Dendritic cell treated with granulocyte-macrophage colony-stimulating factor and Interleukin-4, amounts not matched to agents 40 ng/mL and 50 ng/mL, for 4 days (primary cell): ENCODE measurements around the gene LAMB2.

Experiments used
- H3K27ac Mint-ChIP-seq: one replicate; pipeline ENCODE4 v1.8.0; 2022; ENCODE audit warnings: mild to moderate bottlenecking, mixed read lengths
- H3K27me3 Mint-ChIP-seq: one replicate; pipeline ENCODE4 v1.8.0; 2022; ENCODE audit warnings: mild to moderate bottlenecking, mixed read lengths
- H3K36me3 Mint-ChIP-seq: one replicate; pipeline ENCODE4 v1.8.0; 2022; ENCODE audit warnings: low read depth, mixed read lengths
- H3K4me1 Mint-ChIP-seq: one replicate; pipeline ENCODE4 v1.8.0; 2022; ENCODE audit warnings: low read depth, mixed read lengths
- H3K4me3 Mint-ChIP-seq: one replicate; pipeline ENCODE4 v1.8.0; 2022; ENCODE audit warnings: mild to moderate bottlenecking, moderate library complexity, mixed read lengths
- H3K9me3 Mint-ChIP-seq: one replicate; pipeline ENCODE4 v1.8.0; 2022; ENCODE audit warnings: mixed read lengths
- intact Hi-C: fragments of 100-400 bp; cut with micrococcal nuclease; formaldehyde crosslinking; loops from one replicate; pipeline ENCODE4 v1.15.0; 2022

The LAMB2 gene

GRCh38 chr3:49121132-49121736, 11.6 kb downstream of the LAMB2 start:
- Mint-ChIP-seq H3K27ac (peak overlapping the region; percentile 82), H3K36me3 (peaks cover 83% of the 10 kb centered on the region), H3K9me3 (no peaks in the 10 kb centered on the region), H3K4me3 (peak overlapping the region; percentile 80), H3K4me1 (peaks cover 28% of the 10 kb centered on the region), H3K27me3 (no peaks in the 10 kb centered on the region)
- intact Hi-C loops, result no loop called here

- intact Hi-C loops, result loop anchor here (1.0 kb wide), 2 partner anchors 16 to 26 kb away; partner anchors contain the start of genes QARS1 and QRICH1
- Mint-ChIP-seq H3K36me3 (peaks cover 83% of the 10 kb centered on the region), H3K9me3 (no peaks in the 10 kb centered on the region), H3K4me1 (peaks cover 28% of the 10 kb centered on the region), H3K27ac (peak within 1 kb of the TSS; percentile 82), H3K27me3 (no peaks in the 10 kb centered on the region), H3K4me3 (peak within 1 kb of the TSS; percentile 80)
Observed at GRCh38 chr3:49120438-49121131, 12.3 kb downstream of the LAMB2 start, which contains the start of gene USP19. TSS of gene USP19 (minus strand) at chr3:49120823. CDS start at chr3:49119145, 1,678 bp downstream.

DNA sequence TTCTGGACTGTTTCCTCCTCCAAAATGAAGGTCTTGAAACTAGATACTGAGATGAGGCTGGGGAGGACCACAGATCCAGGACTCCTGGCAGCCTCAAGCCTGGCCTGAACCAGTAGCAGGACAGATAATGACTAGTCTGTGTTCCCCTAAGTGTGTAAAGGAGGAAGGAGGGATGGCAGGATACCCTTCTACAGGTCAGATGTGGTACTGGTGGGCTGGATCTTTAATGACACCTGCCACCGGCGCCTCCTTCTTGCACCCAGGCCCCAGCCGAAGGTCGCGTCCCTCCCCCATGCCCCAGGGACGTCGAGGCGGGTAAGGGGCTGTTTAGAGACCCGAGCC, 12.8 kb downstream of the LAMB2 start:
- peak overlapping the region; percentile 82 for H3K27ac Mint-ChIP-seq
- peaks cover 83% of the 10 kb centered on the region for H3K36me3 Mint-ChIP-seq
- H3K4me3 Mint-ChIP-seq, result peak overlapping the region; percentile 80
- no peaks in the 10 kb centered on the region for H3K27me3 Mint-ChIP-seq
- intact Hi-C loops, result loop anchor here (1.0 kb wide), 2 partner anchors 16 to 26 kb away; partner anchors contain the start of genes QARS1 and QRICH1
- peaks cover 28% of the 10 kb centered on the region for H3K4me1 Mint-ChIP-seq
- H3K9me3 Mint-ChIP-seq, result no peaks in the 10 kb centered on the region

GRCh38 chr3:49119439-49119838, 13.4 kb downstream of the LAMB2 start:
- peaks cover 28% of the 10 kb centered on the region for H3K4me1 Mint-ChIP-seq

GRCh38 chr3:49119036-49119435, 13.8 kb downstream of the LAMB2 start:
- peaks cover 83% of the 10 kb centered on the region for H3K36me3 Mint-ChIP-seq
- peak overlapping the region; percentile 31 for H3K27ac Mint-ChIP-seq
- no peaks in the 10 kb centered on the region for H3K27me3 Mint-ChIP-seq
- intact Hi-C loops, result no loop called here
- H3K4me1 Mint-ChIP-seq, result peaks cover 28% of the 10 kb centered on the region
- H3K4me3 Mint-ChIP-seq, result no peak overlapping the region
- H3K9me3 Mint-ChIP-seq, result no peaks in the 10 kb centered on the region

More at GRCh38 chr3:49119439-49119838, 13.4 kb downstream of the LAMB2 start:
- intact Hi-C loops, result no loop called here
- H3K27me3 Mint-ChIP-seq, result no peaks in the 10 kb centered on the region
- H3K9me3 Mint-ChIP-seq, result no peaks in the 10 kb centered on the region
- peak overlapping the region; percentile 80 for H3K4me3 Mint-ChIP-seq
- H3K27ac Mint-ChIP-seq, result peak overlapping the region; percentile 82
- peaks cover 83% of the 10 kb centered on the region for H3K36me3 Mint-ChIP-seq

- no peaks in the 10 kb centered on the region for H3K9me3 Mint-ChIP-seq
- H3K36me3 Mint-ChIP-seq, result peaks cover 99% of the 10 kb centered on the region
- intact Hi-C loops, result no loop called here
- no peaks in the 10 kb centered on the region for H3K27me3 Mint-ChIP-seq
- H3K4me1 Mint-ChIP-seq, result no peaks in the 10 kb centered on the region
- no peak overlapping the region for H3K27ac Mint-ChIP-seq
- H3K4me3 Mint-ChIP-seq, result no peak overlapping the region
Observed at GRCh38 chr3:49112262-49112661, 20.6 kb downstream of the LAMB2 start.

DNA sequence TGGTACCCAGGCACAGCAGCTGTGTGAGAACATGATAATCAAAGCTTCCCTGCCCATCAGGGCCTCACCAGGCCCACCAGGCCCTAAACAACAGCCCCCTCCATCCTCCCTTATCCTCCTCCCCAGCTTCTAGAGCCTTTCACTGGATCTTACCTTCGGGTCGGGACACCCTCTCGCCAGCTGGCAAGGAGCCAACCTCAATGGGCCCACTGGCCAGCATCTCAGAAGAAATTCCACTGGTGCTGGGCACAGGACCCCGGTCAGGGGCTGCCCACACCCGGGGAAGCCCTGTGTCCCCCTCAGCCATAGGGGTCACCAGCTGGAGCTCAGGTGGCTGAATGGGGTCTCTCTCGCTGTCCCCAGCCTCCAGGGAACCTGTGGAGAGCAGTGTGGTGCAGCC, 21.5 kb downstream of the LAMB2 start:
- Mint-ChIP-seq H3K27ac (no peak overlapping the region), H3K27me3 (no peaks in the 10 kb centered on the region), H3K36me3 (peaks cover 93% of the 10 kb centered on the region), H3K9me3 (no peaks in the 10 kb centered on the region), H3K4me3 (no peak overlapping the region), H3K4me1 (no peaks in the 10 kb centered on the region)
- intact Hi-C loops, result no loop called here

DNA sequence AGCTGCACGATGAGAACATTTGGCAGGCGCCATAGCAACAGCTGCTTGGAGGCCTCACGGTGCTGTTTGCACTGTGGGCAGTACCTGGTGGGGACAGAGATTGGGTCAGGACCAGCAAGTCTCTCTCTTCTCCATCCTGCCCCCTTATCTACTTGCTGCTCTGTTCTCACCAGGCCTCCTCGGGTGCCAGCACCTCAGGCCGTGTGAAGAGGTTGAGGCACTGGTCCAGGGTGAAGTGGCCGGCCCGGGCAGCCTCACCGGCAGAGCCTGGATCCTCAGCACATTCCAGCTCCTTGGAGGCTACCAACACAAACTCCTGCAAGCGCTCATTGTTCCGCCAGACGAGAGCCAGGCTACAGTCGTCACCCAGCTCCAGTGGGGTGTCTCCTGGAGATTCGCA, 22.1 kb downstream of the LAMB2 start:
- Mint-ChIP-seq H3K27me3 (no peaks in the 10 kb centered on the region), H3K36me3 (peaks cover 87% of the 10 kb centered on the region), H3K27ac (no peak overlapping the region), H3K9me3 (no peaks in the 10 kb centered on the region), H3K4me1 (peaks cover 2% of the 10 kb centered on the region), H3K4me3 (no peak overlapping the region)
- intact Hi-C loops, result no loop called here

- H3K4me1 Mint-ChIP-seq, result peaks cover 19% of the 10 kb centered on the region
- intact Hi-C loops, result no loop called here
- H3K4me3 Mint-ChIP-seq, result no peak overlapping the region
- H3K36me3 Mint-ChIP-seq, result peaks cover 80% of the 10 kb centered on the region
- H3K9me3 Mint-ChIP-seq, result no peaks in the 10 kb centered on the region
- H3K27ac Mint-ChIP-seq, result no peak overlapping the region
- H3K27me3 Mint-ChIP-seq, result no peaks in the 10 kb centered on the region
Observed at GRCh38 chr3:49108346-49108745, 24.5 kb downstream of the LAMB2 start.

- Mint-ChIP-seq H3K27ac (peak within 1 kb of the TSS; percentile 96), H3K4me3 (peak within 1 kb of the TSS; percentile 98), H3K9me3 (no peaks in the 10 kb centered on the region), H3K36me3 (peaks cover 82% of the 10 kb centered on the region), H3K4me1 (peaks cover 30% of the 10 kb centered on the region), H3K27me3 (no peaks in the 10 kb centered on the region)
- intact Hi-C loops, result loop anchor here (1.0 kb wide), 2 partner anchors 10 to 16 kb away; partner anchors contain the start of genes QRICH1 and USP19
Observed at GRCh38 chr3:49104427-49105291, 28.2 kb downstream of the LAMB2 start, which contains the start of gene QARS1. TSS of gene QARS1 (minus strand) at chr3:49104757. CDS start at chr3:49104733, 24 bp downstream.

DNA sequence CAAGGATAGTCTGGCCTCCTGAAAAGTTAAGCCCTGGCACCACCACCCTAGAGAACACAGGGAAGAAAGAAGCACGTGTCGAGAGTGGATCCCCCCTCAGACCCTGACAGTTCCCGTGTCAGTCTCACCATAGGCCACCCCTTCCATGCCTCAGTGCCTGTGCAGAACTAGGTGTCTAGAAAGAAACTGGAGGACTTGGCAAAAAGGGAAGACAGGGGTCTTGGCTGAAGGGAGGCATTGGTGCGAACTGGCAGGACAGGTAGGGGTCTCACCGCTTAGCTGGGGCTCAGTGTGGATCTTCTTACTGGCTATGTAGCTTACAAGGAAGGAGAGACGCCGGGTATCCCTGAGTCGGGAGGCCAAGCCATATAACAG, 28.8 kb downstream of the LAMB2 start:
- Mint-ChIP-seq H3K4me1 (peaks cover 30% of the 10 kb centered on the region), H3K27me3 (no peaks in the 10 kb centered on the region), H3K4me3 (peak overlapping the region; percentile 98), H3K27ac (peak overlapping the region; percentile 96), H3K36me3 (peaks cover 82% of the 10 kb centered on the region), H3K9me3 (no peaks in the 10 kb centered on the region)
- intact Hi-C loops, result loop anchor here (1.0 kb wide), 2 partner anchors 10 to 16 kb away; partner anchors contain the start of genes QRICH1 and USP19

- peaks cover 92% of the 10 kb centered on the region for H3K36me3 Mint-ChIP-seq
- no peak overlapping the region for H3K4me3 Mint-ChIP-seq
- intact Hi-C loops, result no loop called here
- peaks cover 25% of the 10 kb centered on the region for H3K4me1 Mint-ChIP-seq
- H3K9me3 Mint-ChIP-seq, result no peaks in the 10 kb centered on the region
- no peaks in the 10 kb centered on the region for H3K27me3 Mint-ChIP-seq
- H3K27ac Mint-ChIP-seq, result no peak overlapping the region
Observed at GRCh38 chr3:49100046-49100615, 32.7 kb downstream of the LAMB2 start.

- H3K4me3 Mint-ChIP-seq, result no peak overlapping the region
- no peak overlapping the region for H3K27ac Mint-ChIP-seq
- H3K27me3 Mint-ChIP-seq, result no peaks in the 10 kb centered on the region
- peaks cover 22% of the 10 kb centered on the region for H3K4me1 Mint-ChIP-seq
- no peaks in the 10 kb centered on the region for H3K9me3 Mint-ChIP-seq
- peaks cover 85% of the 10 kb centered on the region for H3K36me3 Mint-ChIP-seq
- intact Hi-C loops, result no loop called here
Observed at GRCh38 chr3:49098910-49099630, 33.8 kb downstream of the LAMB2 start.
